Measurements from ENCODE around the gene QRICH1. TPM values are rescaled to one million over a fixed set of nuclear protein-coding genes. Genes with fewer than 3 reads are reported as not detected.

The QRICH1 gene
- total RNA-seq, 4 donors from 2014 or later, result 66.2 to 93.9 (median 82.6) TPM

DNA sequence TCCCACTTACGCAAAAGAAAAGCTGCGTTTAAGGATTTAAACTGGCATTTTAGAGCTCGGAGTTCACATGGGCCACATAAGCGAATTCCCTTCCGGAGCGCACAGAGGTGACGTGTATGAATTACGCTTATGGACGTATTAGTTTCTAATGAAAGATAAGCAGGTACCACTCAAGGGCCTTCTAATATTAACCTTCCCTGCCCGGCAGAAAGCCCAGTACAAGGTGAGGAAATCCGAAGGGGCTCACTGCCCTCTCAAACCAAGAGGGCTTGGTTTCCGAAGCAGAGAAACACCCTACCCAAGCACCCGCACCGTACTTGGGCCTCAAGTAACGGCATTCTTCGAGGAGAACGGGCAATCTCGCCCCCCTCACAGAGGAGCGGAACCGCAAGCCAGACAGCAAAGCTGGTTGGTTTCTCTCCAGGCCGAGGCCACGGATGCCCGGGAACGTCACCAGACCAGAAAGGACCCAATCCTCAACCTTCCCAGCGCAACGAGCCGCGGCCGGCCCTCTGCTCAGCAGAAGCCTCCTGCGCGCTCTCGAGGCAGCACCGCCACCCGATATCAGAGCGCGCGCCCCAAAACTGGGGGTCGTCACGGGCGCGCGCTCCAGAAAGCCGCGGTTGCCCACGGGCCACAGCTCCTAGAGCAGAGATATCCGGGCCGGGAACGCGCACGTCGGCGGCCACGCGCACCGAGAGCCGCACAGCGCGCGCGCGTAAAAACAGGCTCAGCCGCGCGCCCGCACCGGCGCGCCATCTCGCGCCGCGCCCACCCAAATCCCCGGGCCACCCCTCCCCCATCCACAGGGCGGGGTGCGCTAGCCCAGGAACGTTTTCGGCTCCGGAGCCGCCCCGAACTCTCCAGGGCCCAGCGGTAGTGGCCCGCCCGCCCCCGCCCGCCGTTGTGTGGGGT is 676 bp downstream of the QRICH1 start:
- H3K4me3 ChIP-seq, result peak overlapping the region; percentile 76 to 94 (median 86)
- WGBS, 2 donors, result 0 to 1% methylated on average over 30 to 56 of the region's 86 CpGs
- DNase-seq (ENCODE audit: low spot score in 2 of 2), result peak; percentile 60 to 67
- H3K36me3 ChIP-seq, result peaks cover 0 to 26% (median 0%) of the 10 kb centered on the region in 3 donors
- H3K27ac ChIP-seq, result peak overlapping the region; percentile 80 to 96 (median 94)
- TF ChIP-seq, protein P1, sequence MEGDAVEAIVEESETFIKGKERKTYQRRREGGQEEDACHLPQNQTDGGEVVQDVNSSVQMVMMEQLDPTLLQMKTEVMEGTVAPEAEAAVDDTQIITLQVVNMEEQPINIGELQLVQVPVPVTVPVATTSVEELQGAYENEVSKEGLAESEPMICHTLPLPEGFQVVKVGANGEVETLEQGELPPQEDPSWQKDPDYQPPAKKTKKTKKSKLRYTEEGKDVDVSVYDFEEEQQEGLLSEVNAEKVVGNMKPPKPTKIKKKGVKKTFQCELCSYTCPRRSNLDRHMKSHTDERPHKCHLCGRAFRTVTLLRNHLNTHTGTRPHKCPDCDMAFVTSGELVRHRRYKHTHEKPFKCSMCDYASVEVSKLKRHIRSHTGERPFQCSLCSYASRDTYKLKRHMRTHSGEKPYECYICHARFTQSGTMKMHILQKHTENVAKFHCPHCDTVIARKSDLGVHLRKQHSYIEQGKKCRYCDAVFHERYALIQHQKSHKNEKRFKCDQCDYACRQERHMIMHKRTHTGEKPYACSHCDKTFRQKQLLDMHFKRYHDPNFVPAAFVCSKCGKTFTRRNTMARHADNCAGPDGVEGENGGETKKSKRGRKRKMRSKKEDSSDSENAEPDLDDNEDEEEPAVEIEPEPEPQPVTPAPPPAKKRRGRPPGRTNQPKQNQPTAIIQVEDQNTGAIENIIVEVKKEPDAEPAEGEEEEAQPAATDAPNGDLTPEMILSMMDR (IDR thresholded peaks at IDR 0.05), result no peak
- no peak for TF ChIP-seq POLR2A (IDR thresholded peaks at IDR 0.05)
- no peak for TF ChIP-seq EP300 (IDR thresholded peaks at IDR 0.05)
- H3K9me3 ChIP-seq, result no peaks in the 10 kb centered on the region
- H3K4me1 ChIP-seq, result peaks cover 0 to 59% (median 30%) of the 10 kb centered on the region in 4 donors
- H3K27me3 ChIP-seq, result no peaks in the 10 kb centered on the region

DNA sequence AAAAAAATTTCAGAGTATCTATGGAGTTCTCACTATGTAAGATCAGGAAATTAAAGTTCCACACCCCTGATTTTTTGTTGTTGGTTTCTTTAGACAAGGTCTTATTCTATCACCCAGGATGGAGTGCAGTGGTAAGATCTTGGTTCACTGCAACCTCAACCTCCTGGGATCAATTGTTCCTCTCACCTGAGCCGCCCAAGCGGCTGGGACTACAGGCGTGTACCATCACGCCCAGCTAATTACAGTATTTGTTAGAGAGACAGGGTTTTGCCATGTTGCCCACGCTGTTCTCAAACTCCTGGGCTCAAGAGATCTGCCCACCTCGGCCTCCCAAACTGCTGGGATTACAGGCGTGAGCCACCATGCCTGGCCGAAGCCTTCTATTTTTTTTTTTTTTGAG is 12.4 kb downstream of the QRICH1 start:
- WGBS, 2 donors, result 92 to 93% methylated on average over 8 of the region's 8 CpGs

DNA sequence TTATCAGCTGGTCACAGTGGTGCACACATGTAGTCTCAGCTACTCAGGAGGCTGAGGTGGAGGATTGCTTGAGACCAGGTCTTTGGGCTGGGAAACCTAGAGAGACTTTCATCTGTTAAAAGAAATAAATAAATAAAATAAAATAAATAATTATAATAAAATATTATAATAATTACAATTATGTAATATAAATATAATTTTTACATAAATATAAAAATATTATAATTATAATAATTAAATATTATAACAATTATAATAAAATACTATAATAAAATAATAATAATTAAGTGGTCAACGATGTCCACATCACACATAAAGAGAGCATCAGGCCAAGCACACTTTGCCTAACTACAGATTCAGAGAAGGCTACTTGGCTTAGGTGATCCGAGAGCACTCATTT is 14.6 kb downstream of the QRICH1 start:
- H3K4me3 ChIP-seq, result no peak overlapping the region
- no peak for DNase-seq (ENCODE audit: low spot score in 2 of 2)
- H3K9me3 ChIP-seq, result no peaks in the 10 kb centered on the region
- H3K27me3 ChIP-seq, result no peaks in the 10 kb centered on the region
- peaks cover 0 to 45% (median 21%) of the 10 kb centered on the region in 3 donors for H3K36me3 ChIP-seq
- H3K4me1 ChIP-seq, result peaks cover 0 to 17% (median 0%) of the 10 kb centered on the region in 4 donors
- no peak for TF ChIP-seq EP300 (IDR thresholded peaks at IDR 0.05)
- H3K27ac ChIP-seq, result no peak overlapping the region
- WGBS, 2 donors, result 91 to 94% methylated on average over 2 of the region's 2 CpGs

More for the DNA sequence above, 12.4 kb downstream of the QRICH1 start:
- TF ChIP-seq, protein P1 (IDR thresholded peaks at IDR 0.05), result no peak
- TF ChIP-seq POLR2A (IDR thresholded peaks at IDR 0.05), result no peak
- TF ChIP-seq EP300 (IDR thresholded peaks at IDR 0.05), result no peak
- Histone ChIP-seq H3K9me3 (no peaks in the 10 kb centered on the region), H3K4me3 (no peak overlapping the region), H3K27ac (no peak overlapping the region), H3K36me3 (peaks cover 0 to 36% (median 4%) of the 10 kb centered on the region in 3 donors), H3K4me1 (peaks cover 0 to 17% (median 0%) of the 10 kb centered on the region in 4 donors), H3K27me3 (no peaks in the 10 kb centered on the region)
- no peak for DNase-seq (ENCODE audit: low spot score in 2 of 2)

DNA sequence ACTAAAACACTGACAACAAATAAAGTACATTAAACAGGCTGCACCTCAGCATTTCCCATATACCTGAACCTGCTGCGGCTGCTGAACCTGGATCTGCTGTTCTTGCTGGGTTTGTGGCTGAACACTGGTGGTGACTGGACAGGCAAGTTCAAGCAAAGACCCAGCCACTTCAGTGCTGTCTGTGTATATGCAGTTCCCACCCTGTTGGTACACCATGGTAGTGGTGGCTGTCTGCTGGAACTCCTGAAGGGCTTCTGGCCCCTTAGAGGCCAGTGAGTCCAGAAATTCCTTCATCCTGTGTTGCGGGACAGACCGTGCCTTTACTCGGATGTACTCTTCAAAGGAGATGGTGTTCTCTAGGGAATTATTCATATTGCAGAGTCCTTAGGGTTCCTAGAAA is 17.2 kb downstream of the QRICH1 start:
- H3K4me3 ChIP-seq, result no peak overlapping the region
- no peak overlapping the region for H3K27ac ChIP-seq
- TF ChIP-seq POLR2A (IDR thresholded peaks at IDR 0.05) (no peak), EP300 (IDR thresholded peaks at IDR 0.05) (no peak)
- TF ChIP-seq, protein P1 (IDR thresholded peaks at IDR 0.05), result no peak
- no peaks in the 10 kb centered on the region for H3K9me3 ChIP-seq
- 66 to 83% methylated on average over 4 of the region's 4 CpGs for WGBS, 2 donors
- H3K36me3 ChIP-seq, result peaks cover 0 to 67% (median 31%) of the 10 kb centered on the region in 3 donors
- no peak for DNase-seq (ENCODE audit: low spot score in 2 of 2)
- peaks cover 0 to 11% (median 0%) of the 10 kb centered on the region in 4 donors for H3K4me1 ChIP-seq
- H3K27me3 ChIP-seq, result no peaks in the 10 kb centered on the region

DNA sequence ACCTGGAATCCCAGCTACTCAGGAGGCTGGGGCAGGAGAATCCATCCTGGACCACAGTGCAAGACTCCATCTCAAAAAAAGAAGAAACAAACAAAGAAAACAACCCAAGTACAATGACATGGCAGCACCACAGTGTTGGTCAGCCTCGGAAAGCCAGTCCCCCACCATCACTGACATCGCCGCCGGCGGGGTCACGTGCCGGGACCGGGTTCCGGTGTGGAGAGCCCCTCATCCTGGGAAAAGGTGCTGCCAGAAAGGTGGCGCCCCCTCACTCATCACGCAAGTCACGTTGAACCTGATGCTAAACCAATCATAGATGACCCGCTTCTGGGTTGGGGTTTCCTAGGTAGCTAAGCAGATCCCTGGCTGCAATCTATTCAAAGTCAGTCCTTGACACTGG is 17.8 kb downstream of the QRICH1 start:
- 96% methylated on average over 13 of the region's 13 CpGs for WGBS, 2 donors
- no peak for TF ChIP-seq EP300 (IDR thresholded peaks at IDR 0.05)
- TF ChIP-seq, protein P1 (IDR thresholded peaks at IDR 0.05), result no peak
- no peak for TF ChIP-seq POLR2A (IDR thresholded peaks at IDR 0.05)
- Histone ChIP-seq H3K27me3 (no peaks in the 10 kb centered on the region), H3K9me3 (no peaks in the 10 kb centered on the region), H3K36me3 (peaks cover 0 to 72% (median 31%) of the 10 kb centered on the region in 3 donors), H3K27ac (no peak overlapping the region), H3K4me1 (peaks cover 0 to 9% (median 0%) of the 10 kb centered on the region in 4 donors), H3K4me3 (no peak overlapping the region)
- DNase-seq (ENCODE audit: low spot score in 2 of 2), result no peak
